Measurements from ENCODE around the gene SEPHS1.

The SEPHS1 gene

GRCh38 chr10:13322615-13323148, 25.4 kb downstream of the SEPHS1 start:
- no peak overlapping the region for H3K4me3 ChIP-seq (ENCODE audit: low read length)
- no peak overlapping the region for H3K9ac ChIP-seq (ENCODE audit: low read depth, low read length)
- H3K4me2 ChIP-seq (ENCODE audit: low read length) = no peak overlapping the region
- H3K27me3 ChIP-seq (ENCODE audit: control insufficient read depth, insufficient read depth, low read length) = no peaks in the 10 kb centered on the region
- H3K4me1 ChIP-seq (ENCODE audit: control insufficient read depth, insufficient read depth, low read length) = no peaks in the 10 kb centered on the region
- no peaks in the 10 kb centered on the region for H3K9me3 ChIP-seq (replicated peaks; ENCODE audit: low read length)
- peaks cover 45% of the 10 kb centered on the region for H3K36me3 ChIP-seq (ENCODE audit: insufficient read depth, low read length)

GRCh38 chr10:13321576-13321975, 26.5 kb downstream of the SEPHS1 start:
- no peaks in the 10 kb centered on the region for H3K4me1 ChIP-seq (ENCODE audit: control insufficient read depth, insufficient read depth, low read length)
- no peaks in the 10 kb centered on the region for H3K27me3 ChIP-seq (ENCODE audit: control insufficient read depth, insufficient read depth, low read length)
- no peak overlapping the region for H3K4me3 ChIP-seq (ENCODE audit: low read length)
- no peaks in the 10 kb centered on the region for H3K9me3 ChIP-seq (replicated peaks; ENCODE audit: low read length)
- no peak overlapping the region for H3K9ac ChIP-seq (ENCODE audit: low read depth, low read length)
- peaks cover 35% of the 10 kb centered on the region for H3K36me3 ChIP-seq (ENCODE audit: insufficient read depth, low read length)
- no peak overlapping the region for H3K4me2 ChIP-seq (ENCODE audit: low read length)

- no peaks in the 10 kb centered on the region for H3K27me3 ChIP-seq (ENCODE audit: control insufficient read depth, insufficient read depth, low read length)
- no peaks in the 10 kb centered on the region for H3K4me1 ChIP-seq (ENCODE audit: control insufficient read depth, insufficient read depth, low read length)
- H3K4me2 ChIP-seq (ENCODE audit: low read length) = no peak overlapping the region
Measured at GRCh38 chr10:13319166-13319565, 28.9 kb downstream of the SEPHS1 start.

GRCh38 chr10:13317474-13317873, 30.6 kb downstream of the SEPHS1 start:
- no peak overlapping the region for H3K9ac ChIP-seq (ENCODE audit: low read depth, low read length)
- H3K36me3 ChIP-seq (ENCODE audit: insufficient read depth, low read length) = peaks cover 10% of the 10 kb centered on the region
- H3K9me3 ChIP-seq (replicated peaks; ENCODE audit: low read length) = no peaks in the 10 kb centered on the region
- H3K4me1 ChIP-seq (ENCODE audit: control insufficient read depth, insufficient read depth, low read length) = no peaks in the 10 kb centered on the region
- H3K4me2 ChIP-seq (ENCODE audit: low read length) = no peak overlapping the region
- no peaks in the 10 kb centered on the region for H3K27me3 ChIP-seq (ENCODE audit: control insufficient read depth, insufficient read depth, low read length)
- no peak overlapping the region for H3K4me3 ChIP-seq (ENCODE audit: low read length)

More at GRCh38 chr10:13319166-13319565, 28.9 kb downstream of the SEPHS1 start:
- H3K36me3 ChIP-seq (ENCODE audit: insufficient read depth, low read length) = peaks cover 17% of the 10 kb centered on the region
- H3K4me3 ChIP-seq (ENCODE audit: low read length) = no peak overlapping the region
- no peak overlapping the region for H3K9ac ChIP-seq (ENCODE audit: low read depth, low read length)
- H3K9me3 ChIP-seq (replicated peaks; ENCODE audit: low read length) = no peaks in the 10 kb centered on the region

GRCh38 chr10:13316635-13317311, 31.3 kb downstream of the SEPHS1 start:
- Histone ChIP-seq H3K4me2 (ENCODE audit: low read length) (no peak overlapping the region), H3K4me1 (ENCODE audit: control insufficient read depth, insufficient read depth, low read length) (no peaks in the 10 kb centered on the region), H3K27me3 (ENCODE audit: control insufficient read depth, insufficient read depth, low read length) (no peaks in the 10 kb centered on the region), H3K36me3 (ENCODE audit: insufficient read depth, low read length) (peaks cover 8% of the 10 kb centered on the region), H3K9ac (ENCODE audit: low read depth, low read length) (no peak overlapping the region), H3K9me3 (replicated peaks; ENCODE audit: low read length) (no peaks in the 10 kb centered on the region), H3K4me3 (ENCODE audit: low read length) (no peak overlapping the region)

- Histone ChIP-seq H3K4me2 (ENCODE audit: low read length) (no peak overlapping the region), H3K9me3 (replicated peaks; ENCODE audit: low read length) (no peaks in the 10 kb centered on the region), H3K36me3 (ENCODE audit: insufficient read depth, low read length) (no peaks in the 10 kb centered on the region), H3K4me3 (ENCODE audit: low read length) (no peak overlapping the region), H3K9ac (ENCODE audit: low read depth, low read length) (no peak overlapping the region), H3K27me3 (ENCODE audit: control insufficient read depth, insufficient read depth, low read length) (no peaks in the 10 kb centered on the region), H3K4me1 (ENCODE audit: control insufficient read depth, insufficient read depth, low read length) (no peaks in the 10 kb centered on the region)
Measured at GRCh38 chr10:13315361-13315760, 32.7 kb downstream of the SEPHS1 start.

GRCh38 chr10:13311177-13311575, 36.9 kb downstream of the SEPHS1 start:
- no peaks in the 10 kb centered on the region for H3K9me3 ChIP-seq (replicated peaks; ENCODE audit: low read length)
- no peak overlapping the region for H3K4me3 ChIP-seq (ENCODE audit: low read length)
- H3K4me2 ChIP-seq (ENCODE audit: low read length) = no peak overlapping the region
- no peaks in the 10 kb centered on the region for H3K27me3 ChIP-seq (ENCODE audit: control insufficient read depth, insufficient read depth, low read length)
- H3K9ac ChIP-seq (ENCODE audit: low read depth, low read length) = no peak overlapping the region
- no peaks in the 10 kb centered on the region for H3K36me3 ChIP-seq (ENCODE audit: insufficient read depth, low read length)
- no peaks in the 10 kb centered on the region for H3K4me1 ChIP-seq (ENCODE audit: control insufficient read depth, insufficient read depth, low read length)

- Histone ChIP-seq H3K27me3 (ENCODE audit: control insufficient read depth, insufficient read depth, low read length) (no peaks in the 10 kb centered on the region), H3K4me3 (ENCODE audit: low read length) (no peak overlapping the region), H3K9ac (ENCODE audit: low read depth, low read length) (no peak overlapping the region), H3K4me2 (ENCODE audit: low read length) (no peak overlapping the region), H3K9me3 (replicated peaks; ENCODE audit: low read length) (no peaks in the 10 kb centered on the region), H3K4me1 (ENCODE audit: control insufficient read depth, insufficient read depth, low read length) (no peaks in the 10 kb centered on the region), H3K36me3 (ENCODE audit: insufficient read depth, low read length) (no peaks in the 10 kb centered on the region)
Measured at GRCh38 chr10:13310518-13311176, 37.4 kb downstream of the SEPHS1 start.

- H3K4me2 ChIP-seq (ENCODE audit: low read length) = no peak overlapping the region
- H3K4me3 ChIP-seq (ENCODE audit: low read length) = no peak overlapping the region
- no peaks in the 10 kb centered on the region for H3K9me3 ChIP-seq (replicated peaks; ENCODE audit: low read length)
- H3K36me3 ChIP-seq (ENCODE audit: insufficient read depth, low read length) = no peaks in the 10 kb centered on the region
- H3K9ac ChIP-seq (ENCODE audit: low read depth, low read length) = no peak overlapping the region
- H3K4me1 ChIP-seq (ENCODE audit: control insufficient read depth, insufficient read depth, low read length) = no peaks in the 10 kb centered on the region
- no peaks in the 10 kb centered on the region for H3K27me3 ChIP-seq (ENCODE audit: control insufficient read depth, insufficient read depth, low read length)
Measured at GRCh38 chr10:13309792-13310191, 38.3 kb downstream of the SEPHS1 start.

GRCh38 chr10:13308096-13308495, 40.0 kb downstream of the SEPHS1 start:
- Histone ChIP-seq H3K4me3 (ENCODE audit: low read length) (no peak overlapping the region), H3K9ac (ENCODE audit: low read depth, low read length) (no peak overlapping the region), H3K36me3 (ENCODE audit: insufficient read depth, low read length) (no peaks in the 10 kb centered on the region), H3K4me2 (ENCODE audit: low read length) (no peak overlapping the region), H3K27me3 (ENCODE audit: control insufficient read depth, insufficient read depth, low read length) (no peaks in the 10 kb centered on the region), H3K9me3 (replicated peaks; ENCODE audit: low read length) (no peaks in the 10 kb centered on the region), H3K4me1 (ENCODE audit: control insufficient read depth, insufficient read depth, low read length) (no peaks in the 10 kb centered on the region)

GRCh38 chr10:13306103-13306502, 42.0 kb downstream of the SEPHS1 start:
- no peak overlapping the region for H3K9ac ChIP-seq (ENCODE audit: low read depth, low read length)
- H3K4me1 ChIP-seq (ENCODE audit: control insufficient read depth, insufficient read depth, low read length) = peaks cover 8% of the 10 kb centered on the region
- H3K36me3 ChIP-seq (ENCODE audit: insufficient read depth, low read length) = no peaks in the 10 kb centered on the region
- H3K4me3 ChIP-seq (ENCODE audit: low read length) = no peak overlapping the region
- H3K4me2 ChIP-seq (ENCODE audit: low read length) = no peak overlapping the region
- no peaks in the 10 kb centered on the region for H3K9me3 ChIP-seq (replicated peaks; ENCODE audit: low read length)
- H3K27me3 ChIP-seq (ENCODE audit: control insufficient read depth, insufficient read depth, low read length) = no peaks in the 10 kb centered on the region
